Common myeloid progenitor, CD34-positive (primary cell): ENCODE measurements around the gene RELL2.

Experiments
- CTCF ChIA-PET: fragments of 350-600 bp; sonication (Branson Sonifier 250); formaldehyde crosslinking; loops from one replicate; lab custom pipeline; 2021; ENCODE audit warnings: antibody characterized with exemption; lab: Charles Lee
- POLR2A ChIA-PET: fragments of 350-600 bp; sonication (Branson Sonifier 250); formaldehyde crosslinking; loops from one replicate; lab custom pipeline; 2021; ENCODE audit warnings: antibody characterized with exemption; lab: Charles Lee
- DNase-seq, 3 donors: peaks; one replicate each; pipeline versions ENCODE4 v3.0.0 to v3.0.0-alpha.2; 2013
- H3K27ac ChIP-seq, 2 experiments: 1 replicate in 1 of 2; 2 replicates in 1 of 2; pipeline ENCODE4 v1.7.0; 2013; ENCODE audit warnings: inconsistent platforms in 2 of 2, low read length in 2 of 2, mild to moderate bottlenecking in 2 of 2, low read depth in 1 of 2, moderate library complexity in 1 of 2; ENCODE audit not compliant: severe bottlenecking in 2 of 2, insufficient read depth in 1 of 2, poor library complexity in 1 of 2
- H3K27me3 ChIP-seq, 5 experiments: replicated peaks in 2 of 5; 1 replicate in 3 of 5; 2 replicates in 2 of 5; pipeline versions ENCODE4 v1.6.1 to v1.7.0; 2013; ENCODE audit warnings: low read length in 4 of 5, mild to moderate bottlenecking in 2 of 5, moderate library complexity in 2 of 5, inconsistent platforms in 1 of 5; ENCODE audit not compliant: insufficient read depth in 5 of 5, control insufficient read depth in 4 of 5
- H3K36me3 ChIP-seq, 4 experiments: 1 replicate in 2 of 4; 2 replicates in 2 of 4; pipeline versions ENCODE4 v1.6.1 to v1.7.0; 2013; ENCODE audit warnings: low read length in 3 of 4, control low read depth in 1 of 4, mild to moderate bottlenecking in 1 of 4; ENCODE audit not compliant: control insufficient read depth in 4 of 4, insufficient read depth in 4 of 4
- H3K4me1 ChIP-seq, 4 experiments: 1 replicate in 3 of 4; 2 replicates in 1 of 4; pipeline versions ENCODE4 v1.6.1 to v1.7.1; 2013; ENCODE audit warnings: low read length in 3 of 4, mild to moderate bottlenecking in 3 of 4, control low read depth in 1 of 4, inconsistent platforms in 1 of 4, moderate library complexity in 1 of 4; ENCODE audit not compliant: control insufficient read depth in 4 of 4, insufficient read depth in 4 of 4; ENCODE audit errors: control extremely low read depth in 1 of 4
- H3K4me3 ChIP-seq, 7 experiments: 1 replicate in 4 of 7; 2 replicates in 3 of 7; pipeline versions ENCODE4 v1.5.1 to v1.7.0; 2013; ENCODE audit warnings: mild to moderate bottlenecking in 7 of 7, low read length in 6 of 7, moderate library complexity in 6 of 7, inconsistent platforms in 2 of 7, low read depth in 2 of 7, control low read depth in 1 of 7; ENCODE audit not compliant: insufficient read depth in 4 of 7, control insufficient read depth in 1 of 7; ENCODE audit errors: extremely low read depth in 1 of 7
- H3K9me3 ChIP-seq, 5 experiments: 1 replicate in 4 of 5; 2 replicates in 1 of 5; pipeline versions ENCODE4 v1.6.1 to v1.7.1; 2013; ENCODE audit warnings: low read length in 4 of 5, mild to moderate bottlenecking in 2 of 5, inconsistent platforms in 1 of 5, low read depth in 1 of 5, moderate library complexity in 1 of 5; ENCODE audit not compliant: control insufficient read depth in 4 of 5, insufficient read depth in 2 of 5; ENCODE audit errors: control extremely low read depth in 1 of 5
- WGBS: methylation state at CpG from one replicate; pipeline ENCODE4 v1.1.5; 2013; ENCODE audit not compliant: insufficient coverage; 5-methylcytosine and 5-hydroxymethylcytosine counted together

Gene RELL2

DNA sequence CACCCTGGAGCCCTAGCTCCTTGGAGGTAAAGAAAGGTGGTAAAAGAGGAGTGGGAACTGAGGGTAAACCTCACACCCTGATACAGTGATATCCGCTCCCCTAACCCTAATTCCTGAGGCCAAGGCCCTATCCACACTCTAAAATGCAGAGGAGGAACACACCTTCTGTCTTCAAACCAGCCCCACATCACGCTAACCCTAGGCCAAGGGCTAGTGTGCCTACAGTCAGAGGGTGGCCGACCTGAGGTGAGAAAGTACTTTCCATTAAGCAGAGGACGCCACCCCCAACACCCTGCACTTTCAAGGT, 738 bp upstream of the RELL2 start:
- H3K27ac ChIP-seq = peak overlapping the region; percentile 60 to 88
- H3K4me3 ChIP-seq = peak overlapping the region; percentile 79 to 99 (median 92)
- peaks cover 5 to 22% (median 11%) of the 10 kb centered on the region in 4 experiments for H3K36me3 ChIP-seq
- ChIA-PET CTCF (interaction anchor here (0.6 to 11.2 kb wide), 10 partner anchors 9 to 103 kb away, joined by 3 to 101 read pairs (median 4); partner anchors contain the start of gene DIAPH1), POLR2A (interaction anchor here (1.3 kb wide), 1 partner anchor 10 kb away, joined by 3 read pairs; no protein-coding TSS in a partner anchor)
- WGBS = 30% methylated on average over 2 of the region's 4 CpGs
- peaks cover 4 to 40% (median 30%) of the 10 kb centered on the region in 4 experiments for H3K4me1 ChIP-seq
- no peaks in the 10 kb centered on the region for H3K9me3 ChIP-seq
- H3K27me3 ChIP-seq = no peaks in the 10 kb centered on the region
- no peak for DNase-seq

DNA sequence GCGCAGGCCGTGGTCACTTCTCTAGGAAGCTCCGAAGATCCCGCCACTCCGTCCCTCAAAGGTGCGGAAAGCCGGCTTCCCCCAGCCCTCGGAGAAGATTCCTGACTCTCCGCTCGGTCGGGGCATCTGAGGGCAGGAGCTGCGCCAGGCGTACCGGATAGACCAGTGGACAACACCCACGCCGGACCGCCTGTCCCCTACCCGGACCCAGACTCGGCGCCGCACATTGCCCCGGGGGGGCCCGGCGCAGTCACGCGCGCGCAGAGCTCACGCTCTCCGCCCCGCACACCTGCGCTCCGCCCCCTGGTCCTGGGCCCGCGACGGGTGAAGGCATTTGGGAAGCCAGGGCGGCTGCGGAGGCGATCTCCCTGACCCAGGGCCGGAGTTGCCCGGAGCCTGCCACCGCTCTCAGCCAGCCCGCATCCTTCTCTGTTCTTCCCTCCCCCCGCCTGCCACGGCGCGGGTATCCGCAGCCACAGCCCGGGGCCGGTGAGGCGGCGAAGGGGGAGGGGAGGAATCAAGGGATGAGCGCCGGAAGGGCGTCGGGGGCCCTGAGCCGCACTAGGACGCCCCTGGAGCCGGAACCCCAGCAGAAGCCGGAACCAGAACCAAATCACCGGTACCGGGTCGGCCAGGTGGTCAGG, 448 bp downstream of the RELL2 start:
- peak in 2 of 3 donors; percentile 25 to 34 for DNase-seq
- H3K4me1 ChIP-seq = peaks cover 4 to 40% (median 30%) of the 10 kb centered on the region in 4 experiments
- no peaks in the 10 kb centered on the region for H3K9me3 ChIP-seq
- H3K27ac ChIP-seq = no peak overlapping the region
- peaks cover 3 to 17% (median 11%) of the 10 kb centered on the region in 4 experiments for H3K36me3 ChIP-seq
- CTCF ChIA-PET = interaction anchor here (0.8 to 11.2 kb wide), 14 partner anchors 8 to 70 kb away, joined by 3 to 101 read pairs (median 6); partner anchors contain the start of genes DIAPH1 and FCHSD1
- H3K4me3 ChIP-seq = peak overlapping the region; percentile 79 to 99 (median 92)
- POLR2A ChIA-PET = interaction anchor here (0.7 to 1.3 kb wide), 3 partner anchors 12 to 18 kb away, joined by 3 read pairs; partner anchors contain the start of gene DIAPH1
- 0% methylated on average over 62 of the region's 63 CpGs for WGBS
- no peaks in the 10 kb centered on the region for H3K27me3 ChIP-seq

DNA sequence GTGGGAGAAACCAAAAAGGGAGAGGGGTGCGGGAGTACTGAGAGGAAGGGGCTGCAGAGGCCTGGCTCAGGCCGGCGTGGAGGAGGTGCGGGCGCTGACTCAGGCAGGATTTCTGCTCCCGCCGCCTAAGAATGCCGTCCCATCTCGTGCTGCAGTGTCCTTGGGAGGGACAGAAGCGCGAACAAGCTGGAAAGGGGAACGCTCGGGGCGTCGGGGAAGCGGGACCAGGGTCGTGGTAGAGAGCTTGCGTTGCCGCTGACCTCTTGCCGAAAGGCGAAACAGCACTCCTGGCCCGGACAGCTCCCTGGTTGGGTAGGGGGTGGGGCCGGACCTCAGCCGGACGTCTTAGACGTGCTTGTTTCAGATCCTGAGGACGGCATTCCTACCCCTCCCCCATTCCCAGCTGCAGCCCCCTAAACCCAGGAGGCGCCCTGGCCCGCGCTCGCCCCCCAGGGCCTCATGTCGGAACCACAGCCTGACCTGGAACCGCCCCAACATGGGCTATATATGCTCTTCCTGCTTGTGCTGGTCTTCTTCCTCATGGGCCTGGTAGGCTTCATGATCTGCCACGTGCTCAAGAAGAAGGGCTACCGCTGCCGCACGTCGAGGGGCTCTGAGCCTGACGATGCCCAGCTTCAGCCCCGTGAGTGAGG, 1.1 kb downstream of the RELL2 start:
- WGBS = 1% methylated on average over 30 of the region's 40 CpGs
- Histone ChIP-seq H3K36me3 (peaks cover 0 to 14% (median 6%) of the 10 kb centered on the region in 4 experiments), H3K9me3 (no peaks in the 10 kb centered on the region), H3K4me1 (peaks cover 4 to 40% (median 30%) of the 10 kb centered on the region in 4 experiments), H3K4me3 (peak overlapping the region; percentile 79 to 99 (median 92)), H3K27ac (no peak overlapping the region), H3K27me3 (no peaks in the 10 kb centered on the region)
- peak; percentile 68 to 83 (median 82) for DNase-seq
- ChIA-PET POLR2A (no interaction called here), CTCF (interaction anchor here (0.8 to 11.2 kb wide), 11 partner anchors 8 to 50 kb away, joined by 3 to 101 read pairs (median 5); partner anchors contain the start of genes DIAPH1 and FCHSD1)

DNA sequence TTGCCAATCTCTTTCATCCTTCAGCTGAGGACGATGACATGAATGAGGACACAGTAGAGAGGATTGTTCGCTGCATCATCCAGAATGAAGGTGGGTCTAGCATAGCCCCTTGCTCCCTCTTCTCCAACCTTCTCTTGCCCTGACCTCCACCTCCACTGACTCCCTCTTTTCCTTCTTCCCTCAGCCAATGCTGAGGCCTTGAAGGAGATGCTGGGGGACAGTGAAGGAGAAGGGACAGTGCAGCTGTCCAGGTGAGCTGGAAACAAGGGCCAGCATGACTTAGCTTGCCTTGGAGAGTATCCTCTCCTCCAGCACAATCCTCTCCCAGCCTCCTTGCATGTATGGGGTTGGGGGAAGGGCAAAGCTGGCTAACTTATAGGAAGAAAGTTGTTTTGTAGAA, 2.0 kb downstream of the RELL2 start:
- Histone ChIP-seq H3K36me3 (peaks cover 0 to 13% (median 6%) of the 10 kb centered on the region in 4 experiments), H3K9me3 (no peaks in the 10 kb centered on the region), H3K4me1 (peaks cover 4 to 43% (median 30%) of the 10 kb centered on the region in 4 experiments), H3K27ac (no peak overlapping the region), H3K27me3 (no peaks in the 10 kb centered on the region), H3K4me3 (no peak overlapping the region)
- WGBS = 87% methylated on average over 2 of the region's 2 CpGs
- DNase-seq = no peak
- ChIA-PET CTCF (interaction anchor here (1.0 to 11.2 kb wide), 4 partner anchors 8 to 46 kb away, joined by 3 to 101 read pairs (median 16); partner anchors contain the start of gene DIAPH1), POLR2A (no interaction called here)

DNA sequence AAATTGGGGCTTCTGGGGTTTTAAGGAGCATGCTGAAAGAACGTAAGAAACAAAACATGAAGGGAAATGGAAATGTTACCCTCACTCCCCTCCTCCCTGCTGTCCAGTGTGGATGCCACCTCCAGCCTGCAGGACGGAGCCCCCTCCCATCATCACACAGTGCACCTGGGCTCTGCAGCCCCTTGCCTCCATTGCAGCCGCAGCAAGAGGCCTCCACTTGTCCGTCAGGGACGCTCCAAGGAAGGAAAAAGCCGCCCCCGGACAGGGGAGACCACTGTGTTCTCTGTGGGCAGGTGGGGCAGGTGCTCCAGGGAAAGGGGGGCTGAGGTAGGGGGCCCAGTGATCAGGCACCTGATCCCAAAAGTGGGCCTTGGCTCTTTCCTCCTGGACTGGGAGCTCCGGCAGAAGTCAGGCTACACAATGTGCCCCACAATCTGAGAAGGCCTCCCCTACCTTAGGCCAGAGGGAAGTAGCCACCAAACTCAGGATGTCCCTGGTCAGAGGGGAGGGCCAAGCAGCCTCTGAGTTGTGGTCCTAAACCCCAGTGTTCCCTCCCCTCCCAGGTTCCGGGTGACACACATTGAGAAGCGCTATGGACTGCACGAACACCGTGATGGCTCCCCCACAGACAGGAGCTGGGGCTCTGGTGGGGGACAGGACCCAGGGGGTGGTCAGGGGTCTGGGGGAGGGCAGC, 2.7 kb downstream of the RELL2 start:
- Histone ChIP-seq H3K4me3 (no peak overlapping the region), H3K4me1 (peaks cover 4 to 36% (median 30%) of the 10 kb centered on the region in 4 experiments), H3K27ac (no peak overlapping the region), H3K27me3 (no peaks in the 10 kb centered on the region), H3K36me3 (peaks cover 0 to 20% (median 10%) of the 10 kb centered on the region in 4 experiments), H3K9me3 (no peaks in the 10 kb centered on the region)
- POLR2A ChIA-PET = no interaction called here
- no peak for DNase-seq
- 95% methylated on average over 12 of the region's 12 CpGs for WGBS
- CTCF ChIA-PET = interaction anchor here (4.5 to 11.2 kb wide), 2 partner anchors 19 to 47 kb away, joined by 29 to 101 read pairs; partner anchors contain the start of gene DIAPH1

DNA sequence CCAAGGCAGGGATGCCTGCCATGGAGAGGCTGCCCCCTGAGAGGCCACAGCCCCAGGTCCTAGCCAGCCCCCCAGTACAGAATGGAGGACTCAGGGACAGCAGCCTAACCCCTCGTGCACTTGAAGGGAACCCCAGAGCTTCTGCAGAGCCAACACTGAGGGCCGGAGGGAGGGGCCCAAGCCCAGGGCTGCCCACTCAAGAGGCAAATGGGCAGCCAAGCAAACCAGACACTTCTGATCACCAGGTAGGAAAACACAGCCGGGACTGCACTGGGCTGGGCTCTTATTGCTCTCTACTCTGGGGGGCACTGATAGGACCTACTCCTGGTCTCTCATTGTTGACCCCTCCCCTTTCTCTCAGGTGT, 3.2 kb downstream of the RELL2 start:
- ChIA-PET CTCF (interaction anchor here (1.3 kb wide), 1 partner anchor 48 kb away, joined by 5 read pairs; no protein-coding TSS in a partner anchor), POLR2A (no interaction called here)
- peaks cover 4 to 31% (median 27%) of the 10 kb centered on the region in 4 experiments for H3K4me1 ChIP-seq
- no peaks in the 10 kb centered on the region for H3K9me3 ChIP-seq
- H3K36me3 ChIP-seq = peaks cover 0 to 25% (median 10%) of the 10 kb centered on the region in 4 experiments
- H3K27me3 ChIP-seq = no peaks in the 10 kb centered on the region
- no peak overlapping the region for H3K27ac ChIP-seq
- H3K4me3 ChIP-seq = no peak overlapping the region
- WGBS = 93% methylated on average over 3 of the region's 3 CpGs
- no peak for DNase-seq
